NB4 (cell line): Measurements from ENCODE around the gene TUBB3.

ENCODE experiments used
- MAX ChIP-seq: IDR thresholded peaks from 2 replicates; pipeline ENCODE4 v1.6.1; 2011; ENCODE audit warnings: low read depth, low read length
- MYC ChIP-seq: IDR thresholded peaks from 2 replicates; pipeline ENCODE4 v1.6.1; 2011; ENCODE audit warnings: low read depth, low read length
- POLR2A ChIP-seq: IDR thresholded peaks from 2 replicates; pipeline ENCODE4 v1.6.1; 2011; ENCODE audit warnings: mild to moderate bottlenecking; ENCODE audit not compliant: insufficient read length; ENCODE audit errors: extremely low read depth
- TF ChIP-seq, protein P1 (sequence below): IDR thresholded peaks from one replicate; pipeline ENCODE4 v1.5.1; 2012; ENCODE audit warnings: low read depth, low read length

DNA sequence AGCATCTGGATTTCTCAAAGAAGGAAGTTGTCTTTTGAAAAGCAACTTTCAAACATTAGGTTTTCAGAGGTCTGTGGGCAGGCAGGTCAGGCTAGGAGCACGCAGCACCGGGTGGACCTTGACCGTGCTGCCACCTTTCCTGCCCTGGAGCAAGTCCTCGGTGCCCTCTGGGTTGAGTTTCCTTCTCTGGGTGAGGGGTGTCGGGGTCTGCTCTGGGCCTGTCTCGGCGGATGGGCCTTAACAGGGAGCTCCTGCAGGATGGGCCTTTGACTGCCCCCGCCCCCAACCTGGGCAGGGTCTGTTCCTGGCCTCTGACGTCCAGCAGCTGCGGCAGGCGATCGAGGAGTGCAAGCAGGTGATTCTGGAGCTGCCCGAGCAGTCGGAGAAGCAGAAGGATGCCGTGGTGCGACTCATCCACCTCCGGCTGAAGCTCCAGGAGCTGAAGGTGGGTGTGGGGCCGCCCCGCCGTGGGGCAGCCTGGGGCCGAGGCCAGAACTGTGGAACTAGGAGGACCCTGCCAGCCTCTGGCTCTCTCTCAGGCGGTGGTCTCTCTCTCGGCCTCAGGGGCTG, 34.2 kb downstream of the TUBB3 start:
- TF ChIP-seq, protein P1, sequence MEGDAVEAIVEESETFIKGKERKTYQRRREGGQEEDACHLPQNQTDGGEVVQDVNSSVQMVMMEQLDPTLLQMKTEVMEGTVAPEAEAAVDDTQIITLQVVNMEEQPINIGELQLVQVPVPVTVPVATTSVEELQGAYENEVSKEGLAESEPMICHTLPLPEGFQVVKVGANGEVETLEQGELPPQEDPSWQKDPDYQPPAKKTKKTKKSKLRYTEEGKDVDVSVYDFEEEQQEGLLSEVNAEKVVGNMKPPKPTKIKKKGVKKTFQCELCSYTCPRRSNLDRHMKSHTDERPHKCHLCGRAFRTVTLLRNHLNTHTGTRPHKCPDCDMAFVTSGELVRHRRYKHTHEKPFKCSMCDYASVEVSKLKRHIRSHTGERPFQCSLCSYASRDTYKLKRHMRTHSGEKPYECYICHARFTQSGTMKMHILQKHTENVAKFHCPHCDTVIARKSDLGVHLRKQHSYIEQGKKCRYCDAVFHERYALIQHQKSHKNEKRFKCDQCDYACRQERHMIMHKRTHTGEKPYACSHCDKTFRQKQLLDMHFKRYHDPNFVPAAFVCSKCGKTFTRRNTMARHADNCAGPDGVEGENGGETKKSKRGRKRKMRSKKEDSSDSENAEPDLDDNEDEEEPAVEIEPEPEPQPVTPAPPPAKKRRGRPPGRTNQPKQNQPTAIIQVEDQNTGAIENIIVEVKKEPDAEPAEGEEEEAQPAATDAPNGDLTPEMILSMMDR: no peak
- no peak for TF ChIP-seq POLR2A
- no peak for TF ChIP-seq MYC
- no peak for TF ChIP-seq MAX
